Measurements from ENCODE around the gene LZTR1. TPM values are rescaled to one million over a fixed set of nuclear protein-coding genes. Genes with fewer than 3 reads are reported as not detected.
"Not testable (repeated sequence)": the region's sequence is repeated elsewhere in the genome, so short reads cannot be mapped to it uniquely, and the experiment has no call there.

Gene LZTR1
- total RNA-seq = 10 to 100 TPM; 18.2 to 73.7 (median 56.1) TPM

GRCh38 chr22:20981787-20982562 lies at the start of gene LZTR1:
LZTR1 (plus strand) TSS chr22:20982297; CDS start chr22:20982372, 75 bp downstream.
- Histone ChIP-seq H3K36me3 (no peaks in the 10 kb centered on the region), H3K4me3 (peak within 1 kb of the TSS; percentile 88 to 93), H3K27ac (peak within 1 kb of the TSS; percentile 85 to 92), H3K4me1 (peaks cover 0 to 19% of the 10 kb centered on the region in 2 donors), H3K9me3 (no peaks in the 10 kb centered on the region), H3K27me3 (no peaks in the 10 kb centered on the region)
- peak; percentile 87 to 97 for TF ChIP-seq POLR2A (IDR thresholded peaks at IDR 0.05)
- TF ChIP-seq CTCF (IDR thresholded peaks at IDR 0.05) = peak; percentile 58 to 82 (median 66)
- peak; percentile 67 to 80 for DNase-seq
- intact Hi-C loops (cut with DNase I; ENCODE audit: low total_unique reads) = no loop called here

- DNase-seq = no peak
- Histone ChIP-seq H3K36me3 (no peaks in the 10 kb centered on the region), H3K4me1 (peaks cover 0 to 5% of the 10 kb centered on the region in 2 donors), H3K4me3 (no peak overlapping the region), H3K9me3 (no peaks in the 10 kb centered on the region), H3K27me3 (no peaks in the 10 kb centered on the region), H3K27ac (no peak overlapping the region)
- intact Hi-C loops (cut with DNase I; ENCODE audit: low total_unique reads) = no loop called here
- TF ChIP-seq POLR2A (IDR thresholded peaks at IDR 0.05) (no peak), CTCF (IDR thresholded peaks at IDR 0.05) (no peak)
These were observed 48.2 kb upstream of the LZTR1 start for GRCh38 chr22:20933910-20934309.

GRCh38 chr22:20935049-20935448 lies 47.0 kb upstream of the LZTR1 start:
- intact Hi-C loops (cut with DNase I; ENCODE audit: low total_unique reads); H3K27me3 ChIP-seq; H3K4me1 ChIP-seq; H3K27ac ChIP-seq; H3K9me3 ChIP-seq; H3K36me3 ChIP-seq; H3K4me3 ChIP-seq; DNase-seq: not testable (repeated sequence)

GRCh38 chr22:20935780-20936539 lies 46.1 kb upstream of the LZTR1 start:
- H3K9me3 ChIP-seq; H3K27me3 ChIP-seq; intact Hi-C loops (cut with DNase I; ENCODE audit: low total_unique reads); H3K36me3 ChIP-seq; H3K4me3 ChIP-seq; DNase-seq; H3K4me1 ChIP-seq; H3K27ac ChIP-seq: not testable (repeated sequence)

- H3K36me3 ChIP-seq = no peaks in the 10 kb centered on the region
These were observed 44.9 kb upstream of the LZTR1 start for GRCh38 chr22:20937031-20937793.

More at GRCh38 chr22:20937031-20937793, 44.9 kb upstream of the LZTR1 start:
- H3K27me3 ChIP-seq = no peaks in the 10 kb centered on the region
- no peak for DNase-seq
- H3K27ac ChIP-seq = no peak overlapping the region
- no peak for TF ChIP-seq POLR2A (IDR thresholded peaks at IDR 0.05)
- TF ChIP-seq CTCF (IDR thresholded peaks at IDR 0.05) = no peak
- H3K4me1 ChIP-seq = peaks cover 0 to 5% of the 10 kb centered on the region in 2 donors
- H3K4me3 ChIP-seq = no peak overlapping the region
- intact Hi-C loops (cut with DNase I; ENCODE audit: low total_unique reads) = no loop called here
- H3K9me3 ChIP-seq = no peaks in the 10 kb centered on the region

Data from uterus (tissue), 4 donors.